T-helper 1 cell treated with Interleukin-12 subunit alpha and Interleukin-12 subunit beta and Interleukin-4 antibody, amounts not matched to agents 30 μg/mL and 1 μg/mL, for 36 hours (primary cell): ENCODE results near the gene MDH1.

Experiments used
- H3K27ac Mint-ChIP-seq: one replicate; pipeline ENCODE4 v1.8.0; 2021; ENCODE audit warnings: mild to moderate bottlenecking, mixed read lengths
- H3K27me3 Mint-ChIP-seq: one replicate; pipeline ENCODE4 v1.8.0; 2021; ENCODE audit warnings: low read depth, mixed read lengths
- H3K36me3 Mint-ChIP-seq: one replicate; pipeline ENCODE4 v1.8.0; 2021; ENCODE audit warnings: low read depth, mixed read lengths
- H3K4me1 Mint-ChIP-seq: one replicate; pipeline ENCODE4 v1.8.0; 2021; ENCODE audit warnings: low read depth, mixed read lengths
- H3K4me3 Mint-ChIP-seq: one replicate; pipeline ENCODE4 v1.8.0; 2021; ENCODE audit warnings: mild to moderate bottlenecking, moderate library complexity, mixed read lengths
- H3K9me3 Mint-ChIP-seq: one replicate; pipeline ENCODE4 v1.8.0; 2021; ENCODE audit warnings: mixed read lengths

The MDH1 gene

DNA sequence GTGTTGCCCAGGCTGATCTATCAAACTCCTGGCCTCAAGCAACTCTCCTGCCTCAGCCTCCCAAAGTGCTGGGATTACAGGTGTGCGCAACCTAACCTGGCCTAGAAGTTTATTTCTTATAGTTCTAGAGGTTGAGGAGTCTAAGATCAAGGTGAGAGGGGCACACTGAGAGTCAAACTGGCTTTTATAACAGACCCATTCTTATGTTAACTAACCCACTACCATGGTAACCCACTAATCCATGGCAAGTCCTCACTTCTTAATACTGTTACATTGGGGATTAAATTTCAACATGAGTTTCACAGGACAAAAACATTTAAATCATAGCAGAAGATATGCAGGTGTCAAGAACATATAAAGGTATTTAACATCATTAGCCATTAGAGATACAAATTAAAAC is 50.6 kb downstream of the MDH1 start:
- no peak overlapping the region for H3K4me3 Mint-ChIP-seq
- peaks cover 9% of the 10 kb centered on the region for H3K9me3 Mint-ChIP-seq
- no peaks in the 10 kb centered on the region for H3K36me3 Mint-ChIP-seq
- no peaks in the 10 kb centered on the region for H3K4me1 Mint-ChIP-seq
- H3K27ac Mint-ChIP-seq = no peak overlapping the region
- H3K27me3 Mint-ChIP-seq = peaks cover 9% of the 10 kb centered on the region

DNA sequence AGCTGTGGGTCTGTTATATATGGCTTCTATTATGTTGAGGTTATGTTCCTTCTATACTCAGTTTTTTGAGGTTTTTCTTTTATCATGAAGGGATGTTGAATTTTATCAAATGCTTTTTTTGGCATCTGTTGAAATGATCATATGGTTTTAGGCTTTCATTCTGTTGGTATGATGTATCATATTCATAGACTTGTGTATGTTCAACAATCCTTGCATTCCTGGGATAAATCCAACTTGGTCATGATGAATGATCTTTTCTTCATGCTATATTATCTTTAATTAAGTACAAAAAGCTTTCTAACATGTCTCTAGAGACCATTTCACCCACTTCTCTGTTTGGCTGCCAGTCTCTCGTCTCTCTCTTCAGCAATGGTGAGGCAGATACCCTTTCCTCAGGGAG is 54.2 kb downstream of the MDH1 start:
- Mint-ChIP-seq H3K27ac (no peak overlapping the region), H3K4me1 (no peaks in the 10 kb centered on the region), H3K9me3 (no peaks in the 10 kb centered on the region), H3K4me3 (no peak overlapping the region), H3K36me3 (no peaks in the 10 kb centered on the region), H3K27me3 (peaks cover 19% of the 10 kb centered on the region)

DNA sequence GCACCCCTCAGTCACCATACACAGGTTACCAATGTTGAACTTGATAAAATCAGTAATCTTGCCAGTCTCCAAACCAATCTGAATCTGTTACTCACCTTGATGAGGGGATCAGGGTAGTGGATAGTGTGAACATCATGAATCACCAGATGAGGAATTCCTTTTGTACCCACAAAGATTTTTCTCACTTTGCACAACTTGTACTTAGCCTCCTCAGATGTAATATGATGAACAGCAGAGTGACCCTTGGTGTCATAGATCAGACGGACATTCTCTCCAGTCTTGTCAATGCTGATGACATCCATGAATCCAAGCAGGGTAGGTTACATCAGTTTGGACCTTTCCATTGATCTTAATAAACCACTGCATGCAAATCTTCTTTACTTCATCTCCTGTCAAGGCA is 54.7 kb downstream of the MDH1 start:
- Mint-ChIP-seq H3K9me3 (no peaks in the 10 kb centered on the region), H3K36me3 (no peaks in the 10 kb centered on the region), H3K27ac (no peak overlapping the region), H3K4me1 (no peaks in the 10 kb centered on the region), H3K4me3 (no peak overlapping the region), H3K27me3 (peaks cover 19% of the 10 kb centered on the region)

DNA sequence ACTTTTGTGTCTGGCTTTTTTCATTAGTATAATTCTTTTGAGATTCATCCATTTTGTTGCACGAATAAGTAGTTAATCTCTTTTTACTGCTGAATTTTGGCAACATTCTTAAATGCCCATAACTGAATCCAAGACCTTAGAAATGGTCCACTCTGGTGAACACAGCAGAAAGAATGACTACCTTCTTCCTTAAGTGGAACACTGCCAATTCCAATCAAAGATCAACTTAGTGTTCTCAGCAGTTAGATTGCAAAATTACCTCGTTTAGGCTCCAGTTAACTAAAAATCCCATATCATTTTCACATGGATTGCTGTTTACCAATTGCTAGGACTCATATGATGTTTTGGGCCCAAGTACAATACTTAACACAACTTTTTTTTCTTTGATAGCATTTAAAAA is 59.9 kb downstream of the MDH1 start:
- Mint-ChIP-seq H3K4me1 (no peaks in the 10 kb centered on the region), H3K27ac (no peak overlapping the region), H3K27me3 (peaks cover 16% of the 10 kb centered on the region), H3K4me3 (no peak overlapping the region), H3K9me3 (no peaks in the 10 kb centered on the region), H3K36me3 (no peaks in the 10 kb centered on the region)

DNA sequence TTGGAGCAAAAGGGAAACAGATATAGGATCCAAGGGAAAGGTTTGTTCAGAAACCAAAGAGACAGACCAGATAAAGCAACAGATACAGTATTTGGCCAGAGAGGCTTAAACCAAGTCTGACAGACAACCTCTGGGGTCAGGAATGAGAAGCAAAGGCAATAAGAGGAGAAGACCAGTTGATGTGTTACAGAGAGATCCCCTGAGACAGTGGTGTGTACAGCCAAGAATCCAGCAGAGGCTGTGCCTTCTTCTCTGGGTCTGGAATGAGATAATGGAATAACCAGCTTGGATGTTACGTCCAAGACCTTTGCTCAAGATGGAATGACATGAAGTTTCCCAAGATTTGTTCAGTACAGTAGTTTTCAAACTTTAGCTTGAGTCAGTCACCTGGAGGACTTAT is 61.1 kb downstream of the MDH1 start:
- Mint-ChIP-seq H3K4me1 (no peaks in the 10 kb centered on the region), H3K9me3 (no peaks in the 10 kb centered on the region), H3K27ac (no peak overlapping the region), H3K36me3 (no peaks in the 10 kb centered on the region), H3K27me3 (peaks cover 15% of the 10 kb centered on the region), H3K4me3 (no peak overlapping the region)

DNA sequence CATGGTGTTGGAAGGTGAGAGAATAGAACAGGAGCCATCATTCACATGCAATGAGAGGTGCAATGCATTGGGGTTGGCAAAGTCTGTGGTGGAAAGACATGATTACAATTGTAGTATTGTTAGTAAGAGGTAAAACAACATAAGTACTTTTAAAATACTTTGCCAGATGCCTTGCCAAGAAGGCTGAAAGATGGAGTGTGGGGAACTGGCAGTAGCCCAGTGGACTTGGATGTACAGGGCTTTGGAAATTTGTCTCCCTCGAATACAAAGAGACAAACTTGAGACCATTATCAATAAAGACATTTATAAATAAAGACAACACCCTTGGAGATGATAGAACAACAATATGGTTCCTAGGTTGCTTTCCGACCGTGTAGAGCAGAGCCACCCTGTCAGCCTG is 62.0 kb downstream of the MDH1 start:
- Mint-ChIP-seq H3K4me1 (no peaks in the 10 kb centered on the region), H3K27ac (no peak overlapping the region), H3K36me3 (no peaks in the 10 kb centered on the region), H3K4me3 (no peak overlapping the region), H3K9me3 (no peaks in the 10 kb centered on the region), H3K27me3 (peaks cover 12% of the 10 kb centered on the region)

DNA sequence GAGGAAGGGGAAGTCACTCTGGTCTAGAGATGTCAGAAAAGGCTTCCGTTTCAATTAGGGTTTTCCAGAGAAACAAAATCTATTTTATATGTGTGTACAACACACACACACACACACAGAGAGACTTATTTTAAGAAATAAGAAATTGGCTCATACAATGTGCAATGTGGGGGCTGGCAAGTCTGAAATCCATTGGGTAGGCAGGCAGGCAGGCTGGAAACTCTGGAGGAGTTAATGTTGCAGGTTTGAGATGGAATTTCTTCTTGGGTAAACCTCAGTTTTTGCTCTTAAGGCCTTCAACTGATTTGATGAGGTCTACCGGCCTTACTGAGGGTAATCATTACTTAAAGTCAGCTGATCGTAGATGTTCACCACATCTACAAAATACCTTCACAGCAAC is 62.6 kb downstream of the MDH1 start:
- no peaks in the 10 kb centered on the region for H3K36me3 Mint-ChIP-seq
- H3K27me3 Mint-ChIP-seq = peaks cover 12% of the 10 kb centered on the region
- no peak overlapping the region for H3K4me3 Mint-ChIP-seq
- no peak overlapping the region for H3K27ac Mint-ChIP-seq
- no peaks in the 10 kb centered on the region for H3K4me1 Mint-ChIP-seq
- no peaks in the 10 kb centered on the region for H3K9me3 Mint-ChIP-seq

DNA sequence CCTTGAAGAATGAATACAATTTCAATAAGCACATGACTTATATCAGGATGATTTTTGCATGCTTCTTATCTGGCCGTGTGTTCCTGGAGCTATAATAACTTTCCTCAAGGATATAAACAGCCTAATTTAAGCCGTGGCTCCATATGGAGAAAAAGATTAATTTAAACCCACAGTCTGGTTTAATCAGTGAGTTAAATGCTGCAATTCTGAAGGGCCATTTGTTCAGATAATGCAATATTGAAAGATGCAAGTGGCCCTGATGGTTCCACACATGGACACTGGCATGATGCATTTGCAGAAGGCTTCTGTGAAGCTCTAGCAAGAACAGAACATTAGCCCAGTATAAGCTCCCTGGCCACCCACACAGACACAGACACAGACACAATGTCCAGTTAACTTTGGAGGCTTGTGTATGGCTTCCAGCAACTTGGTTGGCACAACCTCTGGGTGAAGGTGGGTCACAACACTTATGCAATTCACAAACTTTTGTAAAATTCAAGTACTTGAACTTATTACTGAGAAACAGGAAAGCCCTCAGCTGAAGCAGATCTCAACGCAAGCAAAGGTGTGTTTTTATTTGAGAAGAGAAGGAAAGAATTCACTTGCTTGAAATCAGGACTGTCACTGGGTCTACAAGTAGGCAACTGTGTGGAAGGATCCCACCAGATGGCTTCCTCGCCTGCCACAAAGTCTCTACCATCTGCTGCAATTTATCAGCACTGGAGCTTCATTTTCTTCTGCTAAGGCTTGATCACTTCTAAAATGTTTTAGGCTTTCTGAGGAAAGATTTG is 63.3 kb downstream of the MDH1 start:
- Mint-ChIP-seq H3K27me3 (peaks cover 8% of the 10 kb centered on the region), H3K4me1 (no peaks in the 10 kb centered on the region), H3K9me3 (no peaks in the 10 kb centered on the region), H3K4me3 (no peak overlapping the region), H3K36me3 (no peaks in the 10 kb centered on the region), H3K27ac (no peak overlapping the region)

DNA sequence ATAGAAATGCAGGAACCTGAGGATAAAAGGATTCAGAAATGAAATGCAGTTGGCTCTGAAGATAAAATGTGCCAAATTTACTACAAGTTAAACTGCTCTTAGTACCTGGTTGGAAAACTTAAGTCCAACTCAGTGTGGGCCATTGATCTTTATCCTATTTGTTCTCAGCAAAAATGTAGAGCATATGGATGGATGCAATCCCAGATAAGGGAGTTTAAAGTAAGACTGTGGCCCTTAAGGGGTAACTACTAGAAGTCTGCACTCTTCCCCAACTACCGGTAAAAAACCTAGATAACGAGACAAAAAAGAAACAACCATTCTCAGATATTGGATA is 63.9 kb downstream of the MDH1 start:
- Mint-ChIP-seq H3K27ac (no peak overlapping the region), H3K4me3 (no peak overlapping the region), H3K9me3 (no peaks in the 10 kb centered on the region), H3K4me1 (no peaks in the 10 kb centered on the region), H3K36me3 (no peaks in the 10 kb centered on the region), H3K27me3 (peaks cover 8% of the 10 kb centered on the region)

DNA sequence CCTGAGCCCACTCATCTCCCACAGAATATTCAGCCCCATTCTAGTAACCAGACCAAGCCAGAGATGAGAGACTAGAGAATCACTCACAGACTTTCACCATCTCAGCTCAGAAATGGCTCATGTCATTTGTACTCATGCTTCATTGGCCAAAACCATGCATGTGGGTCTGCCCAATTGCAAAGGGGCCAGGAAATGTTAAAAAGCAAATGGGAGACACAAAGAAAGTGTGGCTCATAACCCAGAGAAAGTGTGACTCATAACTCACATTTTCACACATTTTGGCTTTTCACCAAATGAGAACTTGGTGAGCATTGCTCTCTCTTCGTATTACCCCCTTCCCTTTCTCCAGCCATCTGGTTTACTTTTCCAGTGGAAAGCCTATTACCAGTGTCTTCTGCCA is 66.2 kb downstream of the MDH1 start:
- H3K27ac Mint-ChIP-seq = no peak overlapping the region
- no peaks in the 10 kb centered on the region for H3K9me3 Mint-ChIP-seq
- no peaks in the 10 kb centered on the region for H3K4me1 Mint-ChIP-seq

More for the DNA sequence above, 66.2 kb downstream of the MDH1 start:
- H3K27me3 Mint-ChIP-seq = peaks cover 7% of the 10 kb centered on the region
- H3K4me3 Mint-ChIP-seq = no peak overlapping the region
- no peaks in the 10 kb centered on the region for H3K36me3 Mint-ChIP-seq
